GM23338 (cell line): ENCODE data around the gene FKBP2. TPM values are rescaled to one million over a fixed set of nuclear protein-coding genes. Genes with fewer than 3 reads are reported as not detected.

ENCODE experiments used
- ATAC-seq: fragments of 200-7000 bp; cut with Tn5 transposase; 3 replicates; pipeline ENCODE4 v1.9.1; 2020
- DNase-seq: peaks from one replicate; pipeline ENCODE4 v3.0.0-alpha.2; 2015; ENCODE audit warnings: low spot score
- H2AFZ ChIP-seq: fragments of 200-600 bp; sonication (generic); 2 replicates; pipeline ENCODE4 v1.8.0; 2016; ENCODE audit warnings: antibody characterized with exemption, mild to moderate bottlenecking, moderate library complexity
- H3F3A ChIP-seq: fragments of 200-600 bp; sonication (generic); replicated peaks from 2 replicates; pipeline ENCODE4 v1.8.0; 2017; ENCODE audit warnings: antibody characterized with exemption, mixed run types, low read depth
- H3K27ac ChIP-seq: fragments of 200-600 bp; sonication (generic); 2 replicates; pipeline ENCODE4 v1.6.1; 2016; ENCODE audit warnings: low read depth
- H3K27me3 ChIP-seq: fragments of 200-600 bp; sonication (generic); 2 replicates; pipeline ENCODE4 v1.8.0; 2016; ENCODE audit warnings: mild to moderate bottlenecking, mixed run types, moderate library complexity; ENCODE audit not compliant: insufficient read depth
- H3K36me3 ChIP-seq: fragments of 200-600 bp; sonication (generic); 2 replicates; pipeline ENCODE4 v1.8.0; 2016; ENCODE audit warnings: mild to moderate bottlenecking; ENCODE audit not compliant: insufficient read depth
- H3K4me1 ChIP-seq: fragments of 200-600 bp; sonication (generic); 2 replicates; pipeline ENCODE4 v1.8.0; 2016; ENCODE audit warnings: mild to moderate bottlenecking, moderate library complexity; ENCODE audit not compliant: insufficient read depth
- H3K4me2 ChIP-seq: fragments of 200-600 bp; sonication (generic); 2 replicates; pipeline ENCODE4 v1.7.1; 2017; ENCODE audit warnings: mixed run types
- H3K4me3 ChIP-seq: fragments of 200-600 bp; sonication (generic); 2 replicates; pipeline ENCODE4 v1.6.1; 2016; ENCODE audit warnings: mixed run types
- H3K79me2 ChIP-seq: fragments of 200-600 bp; sonication (generic); replicated peaks from 2 replicates; pipeline ENCODE4 v1.8.0; 2017; ENCODE audit warnings: mild to moderate bottlenecking; ENCODE audit not compliant: insufficient read depth
- H3K9me2 ChIP-seq: fragments of 200-600 bp; sonication (generic); 2 replicates; pipeline ENCODE4 v1.8.0; 2017; ENCODE audit not compliant: insufficient read depth
- H4K20me1 ChIP-seq: fragments of 200-600 bp; sonication (generic); replicated peaks from 2 replicates; pipeline ENCODE4 v1.8.0; 2017; ENCODE audit warnings: mild to moderate bottlenecking; ENCODE audit not compliant: insufficient read depth
- H3K27ac Mint-ChIP-seq: 2 replicates; pipeline ENCODE4 v1.8.0; 2020; ENCODE audit warnings: inconsistent platforms, mild to moderate bottlenecking, moderate library complexity, mixed read lengths
- H3K27me3 Mint-ChIP-seq: 3 replicates; pipeline ENCODE4 v1.8.0; 2022; ENCODE audit warnings: low read depth, mild to moderate bottlenecking, moderate library complexity, mixed read lengths, inconsistent platforms; ENCODE audit not compliant: insufficient read depth, poor library complexity
- H3K36me3 Mint-ChIP-seq: 3 replicates; pipeline ENCODE4 v1.8.0; 2021; ENCODE audit warnings: low read depth, mild to moderate bottlenecking, inconsistent platforms, moderate library complexity, mixed read lengths
- H3K4me1 Mint-ChIP-seq: 3 replicates; pipeline ENCODE4 v1.8.0; 2020; ENCODE audit warnings: mild to moderate bottlenecking, inconsistent platforms, mixed read lengths
- H3K4me3 Mint-ChIP-seq: 3 replicates; pipeline ENCODE4 v1.8.0; 2021; ENCODE audit warnings: moderate library complexity, mild to moderate bottlenecking, inconsistent platforms, mixed read lengths
- H3K9me3 Mint-ChIP-seq: 3 replicates; pipeline ENCODE4 v1.8.0; 2020; ENCODE audit warnings: moderate library complexity, mild to moderate bottlenecking, inconsistent platforms, mixed read lengths
- CREB1 ChIP-seq: fragments of 250-450 bp; sonication (Bioruptor Pico); IDR thresholded peaks from 2 replicates; pipeline ENCODE4 v1.5.0; 2020; ENCODE audit warnings: low read depth, mild to moderate bottlenecking, moderate library complexity
- ETS1 ChIP-seq: IDR thresholded peaks from 2 replicates; pipeline ENCODE4 v1.6.1; 2016; ENCODE audit warnings: antibody characterized with exemption
- EZH2 ChIP-seq: fragments of 200-600 bp; sonication (generic); IDR thresholded peaks from one replicate; pipeline ENCODE4 v1.8.0; 2017; ENCODE audit warnings: antibody characterized with exemption, mild to moderate bottlenecking, low read depth; ENCODE audit not compliant: unreplicated experiment
- EZH2phosphoT487 ChIP-seq: fragments of 200-600 bp; sonication (generic); IDR thresholded peaks from one replicate; pipeline ENCODE4 v1.8.1; 2018; ENCODE audit warnings: antibody characterized with exemption; ENCODE audit not compliant: unreplicated experiment
- JUNB ChIP-seq: IDR thresholded peaks from one replicate; pipeline ENCODE4 v1.6.1; 2016; ENCODE audit warnings: antibody characterized with exemption; ENCODE audit not compliant: unreplicated experiment
- NANOG ChIP-seq: IDR thresholded peaks from 2 replicates; pipeline ENCODE4 v1.6.1; 2016; ENCODE audit warnings: antibody characterized with exemption, borderline replicate concordance
- POLR2AphosphoS5 ChIP-seq: IDR thresholded peaks from 2 replicates; pipeline ENCODE4 v1.6.1; 2016; ENCODE audit warnings: antibody characterized with exemption, low read depth
- REST ChIP-seq: IDR thresholded peaks from one replicate; pipeline ENCODE4 v1.6.1; 2018; ENCODE audit warnings: antibody characterized with exemption; ENCODE audit not compliant: unreplicated experiment
- STAT1 ChIP-seq: IDR thresholded peaks from one replicate; pipeline ENCODE4 v1.6.1; 2016; ENCODE audit warnings: antibody characterized with exemption; ENCODE audit not compliant: unreplicated experiment
- ZNF114 ChIP-seq: fragments of 250-450 bp; sonication (Bioruptor Pico); IDR thresholded peaks from 2 replicates; pipeline ENCODE4 v1.5.0; 2020; ENCODE audit warnings: mild to moderate bottlenecking, moderate library complexity
- ZNF331 ChIP-seq: fragments of 250-450 bp; sonication (Bioruptor Pico); IDR thresholded peaks from 2 replicates; pipeline ENCODE4 v1.5.0; 2020; ENCODE audit warnings: low read depth, mild to moderate bottlenecking, moderate library complexity
- ZNF462 ChIP-seq: fragments of 250-450 bp; sonication (Bioruptor Pico); IDR thresholded peaks from 2 replicates; pipeline ENCODE4 v1.5.0; 2020; ENCODE audit warnings: mild to moderate bottlenecking, moderate library complexity
- polyA plus RNA-seq: library from polyadenylated mRNA; unstranded; fragments of >200 nt; fragmentation: Nextera tagmentation; extraction: Ambion mirVana; gene quantifications from 2 replicates; pipeline ENCODE4 v1.2.1, GENCODE V29; 2016
- total RNA-seq: library from RNA; depleted of rRNA; stranded (reverse); fragments of >200 nt; shearing (Covaris generic); gene quantifications from 2 replicates; pipeline ENCODE4 v1.2.3, GENCODE V29; 2014
- TF ChIP-seq, protein P1 (sequence below), 2 experiments: fragments of 200-600 bp in 1 of 2; sonication (generic) in 1 of 2; conservative IDR thresholded peaks; 2 replicates each; pipeline versions ENCODE4 v1.5.1 to v1.6.1; 2016 to 2017; ENCODE audit warnings: antibody characterized with exemption in 2 of 2, low read depth in 2 of 2, mild to moderate bottlenecking in 2 of 2, moderate library complexity in 1 of 2

The FKBP2 gene
- total and polyA plus RNA-seq, 2 experiments from 2014 or later, result 31.4 to 201 TPM

DNA sequence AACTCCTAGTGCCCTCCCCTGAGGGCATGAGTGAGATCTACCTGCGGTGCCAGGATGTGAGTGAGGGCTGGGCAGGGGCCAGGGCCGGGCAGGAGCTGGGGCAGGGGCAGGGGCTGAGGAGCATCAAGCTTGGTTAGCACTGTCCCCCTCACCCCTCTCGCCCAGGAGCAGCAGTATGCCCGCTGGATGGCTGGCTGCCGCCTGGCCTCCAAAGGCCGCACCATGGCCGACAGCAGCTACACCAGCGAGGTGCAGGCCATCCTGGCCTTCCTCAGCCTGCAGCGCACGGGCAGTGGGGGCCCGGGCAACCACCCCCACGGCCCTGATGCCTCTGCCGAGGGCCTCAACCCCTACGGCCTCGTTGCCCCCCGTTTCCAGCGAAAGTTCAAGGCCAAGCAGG lies 20.6 kb upstream of the FKBP2 start:
- Mint-ChIP-seq H3K36me3 (peaks cover 3% of the 10 kb centered on the region; the same call in 2 of the 3 replicates), H3K4me3 (no peak overlapping the region), H3K27ac (no peak overlapping the region), H3K9me3 (no peaks in the 10 kb centered on the region), H3K27me3 (peaks cover 5% of the 10 kb centered on the region), H3K4me1 (peaks cover 8% of the 10 kb centered on the region; the same call in 2 of the 3 replicates)
- H2AFZ ChIP-seq, result no peak overlapping the region
- ATAC-seq, result no peak
- no peaks in the 10 kb centered on the region; the same call in 1 of the 2 replicates for H3K4me1 ChIP-seq
- H3K9me2 ChIP-seq, result no peaks in the 10 kb centered on the region
- H3K4me3 ChIP-seq, result no peak overlapping the region
- no peaks in the 10 kb centered on the region for H3K79me2 ChIP-seq
- peaks cover 3% of the 10 kb centered on the region; the same call in 1 of the 2 replicates for H3K36me3 ChIP-seq
- no peaks in the 10 kb centered on the region for H3K27me3 ChIP-seq
- no peak for DNase-seq
- no peaks in the 10 kb centered on the region for H4K20me1 ChIP-seq
- H3F3A ChIP-seq, result no peaks in the 10 kb centered on the region
- no peak overlapping the region for H3K27ac ChIP-seq
- no peak overlapping the region for H3K4me2 ChIP-seq
- TF ChIP-seq POLR2AphosphoS5 (no peak), JUNB (no peak), EZH2phosphoT487 (no peak), EZH2 (no peak), NANOG (no peak), STAT1 (no peak), CREB1 (CRISPR knock-in tag) (no peak), ETS1 (no peak), ZNF331 (CRISPR knock-in tag) (no peak), REST (no peak), ZNF462 (CRISPR knock-in tag) (no peak), ZNF114 (no peak)
- TF ChIP-seq, protein P1, sequence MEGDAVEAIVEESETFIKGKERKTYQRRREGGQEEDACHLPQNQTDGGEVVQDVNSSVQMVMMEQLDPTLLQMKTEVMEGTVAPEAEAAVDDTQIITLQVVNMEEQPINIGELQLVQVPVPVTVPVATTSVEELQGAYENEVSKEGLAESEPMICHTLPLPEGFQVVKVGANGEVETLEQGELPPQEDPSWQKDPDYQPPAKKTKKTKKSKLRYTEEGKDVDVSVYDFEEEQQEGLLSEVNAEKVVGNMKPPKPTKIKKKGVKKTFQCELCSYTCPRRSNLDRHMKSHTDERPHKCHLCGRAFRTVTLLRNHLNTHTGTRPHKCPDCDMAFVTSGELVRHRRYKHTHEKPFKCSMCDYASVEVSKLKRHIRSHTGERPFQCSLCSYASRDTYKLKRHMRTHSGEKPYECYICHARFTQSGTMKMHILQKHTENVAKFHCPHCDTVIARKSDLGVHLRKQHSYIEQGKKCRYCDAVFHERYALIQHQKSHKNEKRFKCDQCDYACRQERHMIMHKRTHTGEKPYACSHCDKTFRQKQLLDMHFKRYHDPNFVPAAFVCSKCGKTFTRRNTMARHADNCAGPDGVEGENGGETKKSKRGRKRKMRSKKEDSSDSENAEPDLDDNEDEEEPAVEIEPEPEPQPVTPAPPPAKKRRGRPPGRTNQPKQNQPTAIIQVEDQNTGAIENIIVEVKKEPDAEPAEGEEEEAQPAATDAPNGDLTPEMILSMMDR (conservative IDR thresholded peaks at IDR 0.05; ENCODE audit: low read depth in 2 of 2), result no peak
